ENCODE results near the gene ATP8A2.

- TF ChIP-seq, protein P1, sequence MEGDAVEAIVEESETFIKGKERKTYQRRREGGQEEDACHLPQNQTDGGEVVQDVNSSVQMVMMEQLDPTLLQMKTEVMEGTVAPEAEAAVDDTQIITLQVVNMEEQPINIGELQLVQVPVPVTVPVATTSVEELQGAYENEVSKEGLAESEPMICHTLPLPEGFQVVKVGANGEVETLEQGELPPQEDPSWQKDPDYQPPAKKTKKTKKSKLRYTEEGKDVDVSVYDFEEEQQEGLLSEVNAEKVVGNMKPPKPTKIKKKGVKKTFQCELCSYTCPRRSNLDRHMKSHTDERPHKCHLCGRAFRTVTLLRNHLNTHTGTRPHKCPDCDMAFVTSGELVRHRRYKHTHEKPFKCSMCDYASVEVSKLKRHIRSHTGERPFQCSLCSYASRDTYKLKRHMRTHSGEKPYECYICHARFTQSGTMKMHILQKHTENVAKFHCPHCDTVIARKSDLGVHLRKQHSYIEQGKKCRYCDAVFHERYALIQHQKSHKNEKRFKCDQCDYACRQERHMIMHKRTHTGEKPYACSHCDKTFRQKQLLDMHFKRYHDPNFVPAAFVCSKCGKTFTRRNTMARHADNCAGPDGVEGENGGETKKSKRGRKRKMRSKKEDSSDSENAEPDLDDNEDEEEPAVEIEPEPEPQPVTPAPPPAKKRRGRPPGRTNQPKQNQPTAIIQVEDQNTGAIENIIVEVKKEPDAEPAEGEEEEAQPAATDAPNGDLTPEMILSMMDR (IDR thresholded peaks at IDR 0.05; ENCODE audit: low read depth, low read length, missing input control), result no peak
- TF ChIP-seq FOXA1 (IDR thresholded peaks at IDR 0.05), result no peak
- TF ChIP-seq, protein P2, sequence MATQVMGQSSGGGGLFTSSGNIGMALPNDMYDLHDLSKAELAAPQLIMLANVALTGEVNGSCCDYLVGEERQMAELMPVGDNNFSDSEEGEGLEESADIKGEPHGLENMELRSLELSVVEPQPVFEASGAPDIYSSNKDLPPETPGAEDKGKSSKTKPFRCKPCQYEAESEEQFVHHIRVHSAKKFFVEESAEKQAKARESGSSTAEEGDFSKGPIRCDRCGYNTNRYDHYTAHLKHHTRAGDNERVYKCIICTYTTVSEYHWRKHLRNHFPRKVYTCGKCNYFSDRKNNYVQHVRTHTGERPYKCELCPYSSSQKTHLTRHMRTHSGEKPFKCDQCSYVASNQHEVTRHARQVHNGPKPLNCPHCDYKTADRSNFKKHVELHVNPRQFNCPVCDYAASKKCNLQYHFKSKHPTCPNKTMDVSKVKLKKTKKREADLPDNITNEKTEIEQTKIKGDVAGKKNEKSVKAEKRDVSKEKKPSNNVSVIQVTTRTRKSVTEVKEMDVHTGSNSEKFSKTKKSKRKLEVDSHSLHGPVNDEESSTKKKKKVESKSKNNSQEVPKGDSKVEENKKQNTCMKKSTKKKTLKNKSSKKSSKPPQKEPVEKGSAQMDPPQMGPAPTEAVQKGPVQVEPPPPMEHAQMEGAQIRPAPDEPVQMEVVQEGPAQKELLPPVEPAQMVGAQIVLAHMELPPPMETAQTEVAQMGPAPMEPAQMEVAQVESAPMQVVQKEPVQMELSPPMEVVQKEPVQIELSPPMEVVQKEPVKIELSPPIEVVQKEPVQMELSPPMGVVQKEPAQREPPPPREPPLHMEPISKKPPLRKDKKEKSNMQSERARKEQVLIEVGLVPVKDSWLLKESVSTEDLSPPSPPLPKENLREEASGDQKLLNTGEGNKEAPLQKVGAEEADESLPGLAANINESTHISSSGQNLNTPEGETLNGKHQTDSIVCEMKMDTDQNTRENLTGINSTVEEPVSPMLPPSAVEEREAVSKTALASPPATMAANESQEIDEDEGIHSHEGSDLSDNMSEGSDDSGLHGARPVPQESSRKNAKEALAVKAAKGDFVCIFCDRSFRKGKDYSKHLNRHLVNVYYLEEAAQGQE (IDR thresholded peaks at IDR 0.05), result no peak
- TF ChIP-seq, protein P3, sequence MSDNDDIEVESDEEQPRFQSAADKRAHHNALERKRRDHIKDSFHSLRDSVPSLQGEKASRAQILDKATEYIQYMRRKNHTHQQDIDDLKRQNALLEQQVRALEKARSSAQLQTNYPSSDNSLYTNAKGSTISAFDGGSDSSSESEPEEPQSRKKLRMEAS (IDR thresholded peaks at IDR 0.05), result no peak
- no peak for TF ChIP-seq JUND (IDR thresholded peaks at IDR 0.05)
- no peak for TF ChIP-seq YY1 (IDR thresholded peaks at IDR 0.05)
- TF ChIP-seq ZBTB33 (IDR thresholded peaks at IDR 0.05), result no peak
- no peak for TF ChIP-seq RAD21 (IDR thresholded peaks at IDR 0.05)
- TF ChIP-seq TAF1 (conservative IDR thresholded peaks at IDR 0.05), result no peak
- no peak for TF ChIP-seq GABPA (IDR thresholded peaks at IDR 0.05 in 1 of 2, conservative IDR thresholded peaks at IDR 0.05 in 1 of 2)
- TF ChIP-seq, protein P4, sequence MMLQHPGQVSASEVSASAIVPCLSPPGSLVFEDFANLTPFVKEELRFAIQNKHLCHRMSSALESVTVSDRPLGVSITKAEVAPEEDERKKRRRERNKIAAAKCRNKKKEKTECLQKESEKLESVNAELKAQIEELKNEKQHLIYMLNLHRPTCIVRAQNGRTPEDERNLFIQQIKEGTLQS (IDR thresholded peaks at IDR 0.05), result no peak
These were observed 680.6 kb downstream of the ATP8A2 start for GRCh38 chr13:26052337-26052736.

Data from liver (tissue), 3 donors.